Mesenchymal stem cell (in vitro differentiated cells and primary cell): ENCODE data around the gene HHEX.

Source experiments
- DNase-seq: peaks from one replicate; pipeline ENCODE4 v3.0.0-alpha.2; 2013
- H2AFZ ChIP-seq: one replicate; pipeline ENCODE4 v1.6.1; 2013; ENCODE audit warnings: low read depth, mild to moderate bottlenecking, control low read depth, inconsistent platforms, low read length, moderate library complexity
- H2AK5ac ChIP-seq: 2 replicates; pipeline ENCODE4 v1.6.1; 2013; ENCODE audit warnings: low read length, moderate library complexity, mild to moderate bottlenecking, inconsistent platforms; ENCODE audit not compliant: severe bottlenecking
- H2BK120ac ChIP-seq: one replicate; pipeline ENCODE4 v1.6.1; 2013; ENCODE audit warnings: low read depth, mild to moderate bottlenecking, inconsistent platforms, low read length, moderate library complexity
- H2BK12ac ChIP-seq, 2 experiments: one replicate each; pipeline ENCODE4 v1.6.1; 2013; ENCODE audit warnings: inconsistent platforms in 2 of 2, low read length in 2 of 2, mild to moderate bottlenecking in 2 of 2, moderate library complexity in 2 of 2, control low read depth in 1 of 2
- H2BK15ac ChIP-seq: one replicate; pipeline ENCODE4 v1.6.1; 2013; ENCODE audit warnings: mild to moderate bottlenecking, low read depth, inconsistent platforms; ENCODE audit not compliant: poor library complexity, severe bottlenecking
- H2BK5ac ChIP-seq: 2 replicates; pipeline ENCODE4 v1.6.1; 2013; ENCODE audit warnings: low read depth, mild to moderate bottlenecking, low read length, control low read depth, inconsistent platforms; ENCODE audit not compliant: poor library complexity, severe bottlenecking
- H3K14ac ChIP-seq, 2 experiments: one replicate each; pipeline ENCODE4 v1.6.1; 2013; ENCODE audit warnings: inconsistent platforms in 2 of 2, low read length in 2 of 2, control low read depth in 1 of 2, mild to moderate bottlenecking in 1 of 2, moderate library complexity in 1 of 2
- H3K18ac ChIP-seq, 2 experiments: one replicate each; pipeline ENCODE4 v1.6.1; 2013; ENCODE audit warnings: inconsistent platforms in 2 of 2, low read length in 2 of 2, control low read depth in 1 of 2, low read depth in 1 of 2, mild to moderate bottlenecking in 1 of 2
- H3K23ac ChIP-seq, 2 experiments: one replicate each; pipeline ENCODE4 v1.6.1; 2013; ENCODE audit warnings: inconsistent platforms in 2 of 2, low read length in 2 of 2, mild to moderate bottlenecking in 2 of 2, moderate library complexity in 2 of 2, control low read depth in 1 of 2
- H3K27ac ChIP-seq: 2 replicates; pipeline ENCODE4 v1.5.1; 2013; ENCODE audit warnings: mild to moderate bottlenecking, moderate library complexity, low read length, control low read depth, inconsistent platforms; ENCODE audit not compliant: poor library complexity, severe bottlenecking
- H3K27me3 ChIP-seq, 2 experiments: 2 replicates each; pipeline versions ENCODE4 v1.6.1 to v1.7.0; 2013; ENCODE audit warnings: low read length in 2 of 2, mild to moderate bottlenecking in 2 of 2, moderate library complexity in 2 of 2, control low read depth in 1 of 2, inconsistent platforms in 1 of 2; ENCODE audit not compliant: control insufficient read depth in 1 of 2, insufficient read depth in 1 of 2
- H3K36me3 ChIP-seq, 2 experiments: 2 replicates each; pipeline versions ENCODE4 v1.6.1 to v1.7.0; 2013; ENCODE audit warnings: low read length in 2 of 2, control low read depth in 1 of 2, inconsistent platforms in 1 of 2, low read depth in 1 of 2, mild to moderate bottlenecking in 1 of 2; ENCODE audit not compliant: insufficient read depth in 2 of 2, control insufficient read depth in 1 of 2
- H3K4ac ChIP-seq, 2 experiments: one replicate each; pipeline ENCODE4 v1.6.1; 2013; ENCODE audit warnings: inconsistent platforms in 2 of 2, low read length in 2 of 2, mild to moderate bottlenecking in 2 of 2, moderate library complexity in 2 of 2, control low read depth in 1 of 2, low read depth in 1 of 2
- H3K4me1 ChIP-seq: 2 replicates; pipeline ENCODE4 v1.6.1; 2013; ENCODE audit warnings: low read depth, low read length, control low read depth; ENCODE audit not compliant: control insufficient read depth, insufficient read depth
- H3K4me2 ChIP-seq: 2 replicates; pipeline ENCODE4 v1.6.1; 2013; ENCODE audit warnings: low read length, mild to moderate bottlenecking, inconsistent platforms; ENCODE audit not compliant: poor library complexity, severe bottlenecking
- H3K4me3 ChIP-seq, 2 experiments: 2 replicates each; pipeline versions ENCODE4 v1.5.1 to v1.7.0; 2013; ENCODE audit warnings: low read length in 2 of 2, mild to moderate bottlenecking in 2 of 2, control low read depth in 1 of 2, low read depth in 1 of 2; ENCODE audit not compliant: insufficient read depth in 1 of 2
- H3K79me1 ChIP-seq: replicated peaks from 2 replicates; pipeline ENCODE4 v1.6.1; 2013; ENCODE audit warnings: mild to moderate bottlenecking, control low read depth, low read length, inconsistent platforms; ENCODE audit not compliant: poor library complexity, severe bottlenecking
- H3K9ac ChIP-seq: 2 replicates; pipeline ENCODE4 v1.7.0; 2013; ENCODE audit warnings: mild to moderate bottlenecking, low read length, moderate library complexity
- H3K9me3 ChIP-seq: 2 replicates; pipeline ENCODE4 v1.7.0; 2013; ENCODE audit warnings: mild to moderate bottlenecking, low read length; ENCODE audit not compliant: control insufficient read depth
- H4K8ac ChIP-seq: one replicate; pipeline ENCODE4 v1.6.1; 2013; ENCODE audit warnings: inconsistent platforms, mild to moderate bottlenecking, low read length, moderate library complexity
- H4K91ac ChIP-seq: one replicate; pipeline ENCODE4 v1.6.1; 2013; ENCODE audit warnings: mild to moderate bottlenecking, low read length, inconsistent platforms
- WGBS: methylation state at CpG from one replicate; pipeline ENCODE4 v1.1.7; 2013; ENCODE audit warnings: mixed read lengths; 5-methylcytosine and 5-hydroxymethylcytosine counted together

Gene HHEX

DNA sequence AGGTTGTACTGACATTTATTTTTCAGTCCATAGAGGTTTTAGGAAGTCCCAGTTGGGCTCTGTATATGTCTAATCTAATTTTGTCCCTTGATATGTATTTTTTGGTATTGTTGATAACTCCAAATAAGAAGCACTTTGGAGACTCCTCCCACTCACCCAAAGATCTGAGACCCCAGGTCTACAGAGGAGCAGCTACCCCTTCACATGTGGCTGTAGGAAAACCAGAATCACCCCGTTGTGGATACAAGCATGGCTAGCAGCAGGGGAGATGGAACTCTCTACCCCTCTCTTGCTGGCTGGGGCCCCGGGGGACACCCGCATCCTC, 9.4 kb downstream of the HHEX start:
- DNase-seq: no peak

DNA sequence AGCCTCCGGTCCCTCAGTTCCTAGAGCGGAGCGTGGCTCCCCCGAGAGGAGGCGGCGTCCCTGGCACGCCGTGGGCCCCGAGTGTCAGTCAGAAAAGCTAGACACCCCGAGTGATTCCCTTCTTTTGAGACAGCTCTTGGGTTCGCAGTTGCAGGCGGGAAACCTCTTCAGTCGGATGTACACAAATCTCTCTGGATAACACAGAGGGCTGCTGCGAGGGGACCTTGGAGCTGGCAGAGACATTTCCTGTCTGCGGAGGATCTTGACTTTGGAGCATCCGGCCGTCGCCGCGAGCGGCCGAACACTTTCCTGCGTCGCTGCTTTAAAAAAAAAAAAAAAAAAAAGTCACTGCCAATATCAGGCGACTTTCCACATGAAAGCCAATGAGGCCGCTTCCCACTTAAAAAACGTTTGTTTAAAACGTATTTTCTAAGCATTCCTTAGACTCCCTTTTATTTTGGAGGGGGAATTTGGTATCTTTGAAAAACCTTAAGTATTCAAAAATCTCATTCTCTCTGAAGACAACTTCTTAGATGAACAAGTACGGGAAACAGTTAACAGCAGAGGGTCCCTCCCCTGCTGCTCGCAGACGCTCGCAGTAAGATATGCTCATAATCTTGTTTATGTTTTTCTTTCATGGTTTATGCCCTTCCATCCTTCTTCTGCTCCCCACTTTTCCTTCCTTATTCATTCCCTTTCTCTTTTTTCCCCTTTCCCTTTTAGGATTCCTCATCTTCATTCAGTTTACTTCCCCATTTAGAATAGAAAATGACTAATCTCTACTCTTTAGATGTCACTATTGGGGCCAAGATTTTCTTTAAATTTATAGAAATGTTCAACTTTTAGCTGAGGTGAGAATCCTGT, 10.0 kb downstream of the HHEX start:
- peak overlapping the region; percentile 86 for H2AFZ ChIP-seq
- no peak overlapping the region for H3K27ac ChIP-seq
- peak; percentile 68 for DNase-seq
- H3K14ac ChIP-seq: no peak overlapping the region
- H3K23ac ChIP-seq: no peak overlapping the region
- H3K4me1 ChIP-seq: peaks cover 16% of the 10 kb centered on the region
- peak overlapping the region; percentile 81 for H3K9ac ChIP-seq
- peak overlapping the region; percentile 77 to 79 for H2BK12ac ChIP-seq
- H2AK5ac ChIP-seq: no peak overlapping the region
- WGBS: 6% methylated on average over 28 of the region's 32 CpGs
- H3K4ac ChIP-seq: peak overlapping the region; percentile 91 to 99
- H3K27me3 ChIP-seq: peaks cover 0 to 27% of the 10 kb centered on the region in 2 experiments
- peak overlapping the region; percentile 99 for H3K4me2 ChIP-seq
- H3K36me3 ChIP-seq: no peaks in the 10 kb centered on the region
- H4K91ac ChIP-seq: peak overlapping the region; percentile 96
- H2BK120ac ChIP-seq: peak overlapping the region; percentile 98
- no peaks in the 10 kb centered on the region for H3K79me1 ChIP-seq
- H3K18ac ChIP-seq: peak overlapping the region; percentile 88
- H3K4me3 ChIP-seq: peak overlapping the region; percentile 47 to 80
- H2BK15ac ChIP-seq: peak overlapping the region; percentile 90
- H3K9me3 ChIP-seq: no peaks in the 10 kb centered on the region
- H4K8ac ChIP-seq: peak overlapping the region; percentile 99
- H2BK5ac ChIP-seq: no peak overlapping the region

More for the DNA sequence above, 9.4 kb downstream of the HHEX start:
- Histone ChIP-seq H4K91ac (peak overlapping the region; percentile 96), H3K27ac (no peak overlapping the region), H2BK15ac (peak overlapping the region; percentile 90), H4K8ac (peak overlapping the region; percentile 99), H3K23ac (no peak overlapping the region), H3K36me3 (no peaks in the 10 kb centered on the region), H3K4me1 (peaks cover 16% of the 10 kb centered on the region), H3K27me3 (peaks cover 0 to 28% of the 10 kb centered on the region in 2 experiments), H3K4me3 (peak overlapping the region; percentile 47 to 80), H2AK5ac (no peak overlapping the region), H3K79me1 (no peaks in the 10 kb centered on the region), H2AFZ (peak overlapping the region; percentile 86), H2BK5ac (no peak overlapping the region), H3K4ac (peak overlapping the region; percentile 91 to 99), H3K9ac (peak overlapping the region; percentile 81), H2BK120ac (peak overlapping the region; percentile 98), H3K18ac (peak overlapping the region; percentile 88), H3K9me3 (no peaks in the 10 kb centered on the region), H3K14ac (no peak overlapping the region), H3K4me2 (peak overlapping the region; percentile 99), H2BK12ac (peak overlapping the region; percentile 77 to 79)
- 7% methylated on average over 3 of the region's 3 CpGs for WGBS

DNA sequence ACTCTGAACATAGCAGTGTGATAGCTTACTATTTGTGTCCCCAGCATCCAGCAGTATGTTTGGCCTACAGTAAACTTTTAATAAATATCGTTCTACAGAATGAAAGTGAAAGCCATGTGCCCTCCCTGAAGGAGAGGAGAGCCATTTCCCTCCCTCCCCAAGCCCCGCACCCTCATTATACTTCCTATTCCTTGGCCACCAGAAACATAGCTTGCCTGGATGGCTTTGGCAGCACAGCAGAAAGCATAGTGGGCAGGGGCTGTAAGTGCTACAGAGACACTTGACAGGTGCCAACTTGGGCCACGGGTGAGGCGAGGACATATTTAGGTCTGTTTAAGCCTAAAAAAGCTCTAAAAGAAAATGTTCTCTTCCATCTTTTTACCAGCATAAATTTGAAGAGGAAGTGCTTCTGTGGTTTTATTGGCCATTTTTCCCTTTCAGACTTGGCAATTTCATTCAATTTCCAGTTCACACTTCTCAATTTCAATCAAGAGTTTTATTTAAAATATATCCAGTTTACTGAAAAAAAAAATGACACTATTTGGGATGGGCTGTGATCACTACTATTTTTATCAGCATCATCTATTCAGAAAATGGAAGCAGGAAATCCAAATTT, 12.7 kb downstream of the HHEX start:
- H2BK15ac ChIP-seq: no peak overlapping the region
- no peak overlapping the region for H3K23ac ChIP-seq
- H3K36me3 ChIP-seq: no peaks in the 10 kb centered on the region
- H3K9me3 ChIP-seq: no peaks in the 10 kb centered on the region
- peaks cover 0 to 11% of the 10 kb centered on the region in 2 experiments for H3K27me3 ChIP-seq
- H3K79me1 ChIP-seq: no peaks in the 10 kb centered on the region
- H3K14ac ChIP-seq: no peak overlapping the region
- peak overlapping the region in 1 of 2 experiments; percentile 21 for H3K18ac ChIP-seq
- H3K4me1 ChIP-seq: peaks cover 6% of the 10 kb centered on the region
- peak overlapping the region; percentile 82 for H4K8ac ChIP-seq
- H3K27ac ChIP-seq: no peak overlapping the region
- H2BK5ac ChIP-seq: no peak overlapping the region
- WGBS: 79% methylated on average over 2 of the region's 4 CpGs
- no peak overlapping the region for H4K91ac ChIP-seq
- peak; percentile 18 for DNase-seq
- H2AFZ ChIP-seq: no peak overlapping the region
- H3K4me2 ChIP-seq: no peak overlapping the region
- H2AK5ac ChIP-seq: no peak overlapping the region
- no peak overlapping the region for H2BK12ac ChIP-seq
- H3K4ac ChIP-seq: no peak overlapping the region
- H3K4me3 ChIP-seq: no peak overlapping the region
- no peak overlapping the region for H3K9ac ChIP-seq
- no peak overlapping the region for H2BK120ac ChIP-seq
